SK-N-SH (cell line): ENCODE data around the gene DMAP1. TPM values are rescaled to one million over a fixed set of nuclear protein-coding genes. Genes with fewer than 3 reads are reported as not detected.

Experiments
- CTCF ChIA-PET: fragments of 300-600, 350-600 bp; formaldehyde crosslinking; extraction: SDS; loops from one replicate; lab custom pipeline; 2021; lab: Yijun Ruan, JAX
- POLR2A ChIA-PET: fragments of 350-600 bp; sonication (Branson Sonifier 250); formaldehyde crosslinking; extraction: SDS; loops from one replicate; lab custom pipeline; 2020; ENCODE audit warnings: antibody characterized with exemption, inconsistent platforms; lab: Yijun Ruan, JAX
- DNase-seq: peaks from one replicate; pipeline ENCODE4 v3.0.0; 2012
- H2AFZ ChIP-seq: fragments of 200-600 bp; sonication (generic); 2 replicates; pipeline ENCODE4 v1.8.1; 2016; ENCODE audit warnings: antibody characterized with exemption, mild to moderate bottlenecking, low read depth
- H3F3A ChIP-seq: fragments of 200-600 bp; sonication (generic); replicated peaks from 2 replicates; pipeline ENCODE3; 2016; ENCODE audit warnings: antibody characterized with exemption, mild to moderate bottlenecking; ENCODE audit not compliant: insufficient read depth
- H3K27ac ChIP-seq, 2 experiments: fragments of 200-500 bp in 1 of 2; fragments of 200-600 bp in 1 of 2; sonication (Bioruptor generic) in 1 of 2; sonication (generic), shearing (Covaris generic) in 1 of 2; 2 replicates each; pipeline versions ENCODE4 v1.5.1 to v1.6.1; 2014 to 2016; ENCODE audit warnings: low read depth in 2 of 2, inconsistent platforms in 1 of 2, low read length in 1 of 2, mild to moderate bottlenecking in 1 of 2, mixed read lengths in 1 of 2
- H3K27me3 ChIP-seq: fragments of 200-600 bp; sonication (generic), shearing (Covaris generic); 2 replicates; pipeline ENCODE4 v1.6.1; 2016; ENCODE audit warnings: mixed run types; ENCODE audit not compliant: insufficient read depth
- H3K36me3 ChIP-seq, 2 experiments: fragments of 200-500 bp in 1 of 2; fragments of 200-600 bp in 1 of 2; sonication (Bioruptor generic) in 1 of 2; sonication (generic) in 1 of 2; replicated peaks in 1 of 2; 2 replicates each; pipeline versions ENCODE3 to v1.5.1; 2014 to 2016; ENCODE audit warnings: low read length in 1 of 2, mild to moderate bottlenecking in 1 of 2; ENCODE audit not compliant: insufficient read depth in 2 of 2, control insufficient read depth in 1 of 2
- H3K4me1 ChIP-seq, 2 experiments: fragments of 200-500 bp in 1 of 2; fragments of 200-600 bp in 1 of 2; sonication (Bioruptor generic) in 1 of 2; sonication (generic), shearing (Covaris generic) in 1 of 2; 2 replicates each; pipeline versions ENCODE4 v1.5.1 to v1.6.1; 2014 to 2016; ENCODE audit warnings: low read depth in 1 of 2, low read length in 1 of 2, mixed run types in 1 of 2; ENCODE audit not compliant: insufficient read depth in 2 of 2, control insufficient read depth in 1 of 2
- H3K4me2 ChIP-seq: fragments of 200-600 bp; sonication (generic), shearing (Covaris generic); 2 replicates; pipeline ENCODE4 v1.6.1; 2017; ENCODE audit warnings: mixed run types
- H3K4me3 ChIP-seq, 2 experiments: fragments of 200-500 bp in 1 of 2; fragments of 200-600 bp in 1 of 2; sonication (Bioruptor generic) in 1 of 2; sonication (generic), shearing (Covaris generic) in 1 of 2; 2 replicates each; pipeline versions ENCODE4 v1.5.1 to v1.8.1; 2014 to 2016; ENCODE audit warnings: low read depth in 2 of 2, inconsistent platforms in 1 of 2, low read length in 1 of 2, mild to moderate bottlenecking in 1 of 2, mixed read lengths in 1 of 2, moderate library complexity in 1 of 2
- H3K79me2 ChIP-seq: fragments of 200-600 bp; sonication (generic); 2 replicates; pipeline ENCODE4 v1.8.1; 2017; ENCODE audit warnings: mild to moderate bottlenecking; ENCODE audit not compliant: insufficient read depth
- H3K9ac ChIP-seq: fragments of 200-600 bp; sonication (generic); 2 replicates; pipeline ENCODE4 v1.6.1; 2017; ENCODE audit warnings: mixed run types
- H3K9me2 ChIP-seq: fragments of 200-600 bp; sonication (generic); 2 replicates; pipeline ENCODE4 v1.6.1; 2017; ENCODE audit warnings: mixed run types
- H3K9me3 ChIP-seq: fragments of 200-600 bp; sonication (generic); 2 replicates; pipeline ENCODE4 v1.6.1; 2017; ENCODE audit warnings: mixed run types, mild to moderate bottlenecking, moderate library complexity
- H4K20me1 ChIP-seq: fragments of 200-600 bp; sonication (generic); 2 replicates; pipeline ENCODE4 v1.6.1; 2017; ENCODE audit warnings: mild to moderate bottlenecking, mixed run types; ENCODE audit not compliant: insufficient read depth
- CHD2 ChIP-seq: fragments of 150-350 bp; IDR thresholded peaks from 2 replicates; pipeline ENCODE4 v1.6.1; 2018; ENCODE audit warnings: low read length; ENCODE audit not compliant: partially characterized antibody
- CTCF ChIP-seq: fragments of 200-600 bp; sonication (generic); IDR thresholded peaks from 2 replicates; pipeline ENCODE4 v1.6.1; 2017; ENCODE audit warnings: antibody characterized with exemption, mild to moderate bottlenecking, moderate library complexity
- EP300 ChIP-seq, 2 experiments: IDR thresholded peaks; 2 replicates each; pipeline versions ENCODE4 v1.4.0 to v1.6.1; 2012; ENCODE audit warnings: borderline replicate concordance in 1 of 2, low read depth in 1 of 2, low read length in 1 of 2
- FOSL2 ChIP-seq: IDR thresholded peaks from 2 replicates; pipeline ENCODE4 v1.4.0; 2012; ENCODE audit warnings: low read depth, mild to moderate bottlenecking, moderate library complexity, borderline replicate concordance
- FOXJ3 ChIP-seq: sonication (generic); formaldehyde crosslinking; IDR thresholded peaks from 2 replicates; pipeline ENCODE4 v1.5.1; 2020; ENCODE audit warnings: mild to moderate bottlenecking, missing genetic modification reagents
- FOXM1 ChIP-seq: IDR thresholded peaks from 2 replicates; pipeline ENCODE4 v1.4.0; 2012; ENCODE audit warnings: low read depth, mild to moderate bottlenecking
- GABPA ChIP-seq: IDR thresholded peaks from 2 replicates; pipeline ENCODE4 v1.4.0; 2012; ENCODE audit warnings: low read depth, mild to moderate bottlenecking
- JUND ChIP-seq: IDR thresholded peaks from 2 replicates; pipeline ENCODE4 v1.4.0; 2012
- NRF1 ChIP-seq: IDR thresholded peaks from 2 replicates; pipeline ENCODE4 v1.6.1; 2012; ENCODE audit warnings: low read depth, mild to moderate bottlenecking, low read length
- PBX3 ChIP-seq: IDR thresholded peaks from 2 replicates; pipeline ENCODE4; 2012
- SMC3 ChIP-seq: IDR thresholded peaks from 2 replicates; pipeline ENCODE4 v1.6.1; 2012; ENCODE audit warnings: low read depth, low read length, improper control_type of control experiment
- TCF12 ChIP-seq: IDR thresholded peaks from 2 replicates; pipeline ENCODE4 v1.4.0; 2012
- ZBTB33 ChIP-seq: IDR thresholded peaks from 2 replicates; pipeline ENCODE4 v1.4.0; 2012; ENCODE audit warnings: low read depth, borderline replicate concordance
- WGBS: methylation state at CpG from one replicate; pipeline ENCODE4 v1.1.6; 2017; ENCODE audit warnings: low lambda C conversion rate; 5-methylcytosine and 5-hydroxymethylcytosine counted together
- polyA plus RNA-seq, 3 experiments: library from polyadenylated mRNA; depleted of rRNA; stranded (reverse); fragments of >200 nt; gene quantifications; 2 replicates each; pipeline ENCODE4 v1.2.3, GENCODE V29; 2012

DMAP1 gene
- polyA plus RNA-seq, 1 of the 3 experiments (the other 2 are of a cell fraction): 59.6 TPM

GRCh38 chr1:44228218-44228617 is 14.9 kb downstream of the DMAP1 start:
- no peak for DNase-seq
- Histone ChIP-seq H3K27ac (no peak overlapping the region), H3F3A (no peaks in the 10 kb centered on the region), H2AFZ (no peak overlapping the region), H3K4me1 (no peaks in the 10 kb centered on the region), H3K9me2 (no peaks in the 10 kb centered on the region), H3K36me3 (peaks cover 0 to 18% of the 10 kb centered on the region in 2 experiments), H3K4me2 (no peak overlapping the region), H4K20me1 (no peaks in the 10 kb centered on the region), H3K9me3 (no peaks in the 10 kb centered on the region)
- 98% methylated on average over 13 of the region's 13 CpGs for WGBS
- TF ChIP-seq TCF12 (no peak), FOSL2 (no peak), CTCF (no peak), PBX3 (no peak)
- TF ChIP-seq, all 33 proteins: peak for 0
- Histone ChIP-seq H3K27me3 (no peaks in the 10 kb centered on the region), H3K9ac (no peak overlapping the region), H3K4me3 (no peak overlapping the region), H3K79me2 (no peaks in the 10 kb centered on the region)
- ChIA-PET CTCF (interaction anchor here (0.9 to 5.1 kb wide), 3 partner anchors 10 to 367 kb away, joined by 3 to 45 read pairs (median 3); no protein-coding TSS in a partner anchor), POLR2A (no interaction called here)

- H4K20me1 ChIP-seq: no peaks in the 10 kb centered on the region
- H3K36me3 ChIP-seq: peaks cover 0 to 18% of the 10 kb centered on the region in 2 experiments
- no peaks in the 10 kb centered on the region for H3K27me3 ChIP-seq
- 93% methylated on average over 14 of the region's 16 CpGs for WGBS
- no peaks in the 10 kb centered on the region for H3K9me3 ChIP-seq
- H3K4me2 ChIP-seq: no peak overlapping the region
- ChIA-PET POLR2A (no interaction called here), CTCF (interaction anchor here (0.8 to 5.1 kb wide), 3 partner anchors 9 to 366 kb away, joined by 3 to 45 read pairs (median 3); no protein-coding TSS in a partner anchor)
- no peak overlapping the region for H3K27ac ChIP-seq
- H2AFZ ChIP-seq: no peak overlapping the region
- no peaks in the 10 kb centered on the region for H3K79me2 ChIP-seq
- TF ChIP-seq EP300 (IDR thresholded peaks at IDR 0.05; ENCODE audit: borderline replicate concordance in 1 of 2, low read depth in 1 of 2, low read length in 1 of 2) (no peak), NRF1 (no peak), FOXM1 (no peak), CTCF (no peak), CHD2 (no peak), SMC3 (no peak), JUND (no peak), ZBTB33 (no peak), GABPA (no peak), FOXJ3 (CRISPR knock-in tag) (no peak), FOSL2 (no peak)
- H3K4me3 ChIP-seq: no peak overlapping the region
- DNase-seq: no peak
- no peaks in the 10 kb centered on the region for H3F3A ChIP-seq
- no peak overlapping the region for H3K9ac ChIP-seq
- no peaks in the 10 kb centered on the region for H3K4me1 ChIP-seq
- no peaks in the 10 kb centered on the region for H3K9me2 ChIP-seq
These were observed 16.3 kb downstream of the DMAP1 start for GRCh38 chr1:44229435-44230167.
